GM12878 (cell line): ENCODE results near the gene RAPGEF3. TPM values are rescaled to one million over a fixed set of nuclear protein-coding genes. Genes with fewer than 3 reads are reported as not detected.

Experiments
- ATAC-seq: fragments of 200-7000 bp; cut with Tn5 transposase; 3 replicates; pipeline ENCODE4 v1.9.1; 2020; ENCODE audit warnings: mild to moderate bottlenecking, moderate library complexity
- BruUV-seq: library from RNA; stranded (reverse); fragments of 400-500 nt; replicated peaks from 2 replicates; lab custom pipeline; 2021; lab: Mats Ljungman, UMichigan
- CTCF ChIA-PET: fragments of 300-600 bp; sonication (Branson Sonifier 250); formaldehyde crosslinking; extraction: SDS; loops from one replicate; lab custom pipeline; 2021; ENCODE audit warnings: inconsistent platforms; lab: Yijun Ruan, JAX
- POLR2A ChIA-PET: fragments of 350-600 bp; formaldehyde crosslinking; extraction: SDS; loops from one replicate; lab custom pipeline; 2021; ENCODE audit warnings: inconsistent platforms; lab: Charles Lee
- RAD21 ChIA-PET: fragments of 300-600 bp; sonication (Branson Sonifier 250); formaldehyde crosslinking; loops from one replicate; lab custom pipeline; 2023; ENCODE audit warnings: antibody characterized with exemption; ENCODE audit not compliant: unreplicated experiment; lab: Charles Lee
- SMC1A ChIA-PET: fragments of 300-600 bp; sonication (Branson Sonifier 250); formaldehyde crosslinking; loops from one replicate; lab custom pipeline; 2023; ENCODE audit not compliant: unreplicated experiment, uncharacterized antibody; lab: Charles Lee
- DNase-seq: peaks from one replicate; pipeline ENCODE4 v3.0.0-alpha.2; 2011; ENCODE audit warnings: low read depth, low spot score
- FAIRE-seq: peaks from 3 replicates; lab custom pipeline; 2011; peaks lifted over from hg19 to GRCh38; lab: Jason Lieb, UNC
- H2AFZ ChIP-seq: 2 replicates; pipeline ENCODE4 v1.6.0; 2011; ENCODE audit warnings: low read depth, low read length, control low read depth; ENCODE audit not compliant: control insufficient read depth
- H3K27ac ChIP-seq: 2 replicates; pipeline ENCODE4 v1.5.1; 2011; ENCODE audit warnings: control low read depth; ENCODE audit not compliant: control insufficient read depth, insufficient read depth
- H3K27me3 ChIP-seq, 2 experiments: replicated peaks in 1 of 2; 2 replicates each; pipeline versions ENCODE4 v1.6.0 to v1.6.1; 2011; ENCODE audit warnings: low read length in 1 of 2; ENCODE audit not compliant: control insufficient read depth in 2 of 2, insufficient read depth in 2 of 2
- H3K36me3 ChIP-seq, 2 experiments: 2 replicates each; pipeline ENCODE4 v1.5.1; 2011; ENCODE audit warnings: low read length in 1 of 2; ENCODE audit not compliant: control insufficient read depth in 2 of 2, insufficient read depth in 2 of 2
- H3K4me1 ChIP-seq: 2 replicates; pipeline ENCODE4 v1.6.1; 2011; ENCODE audit warnings: mild to moderate bottlenecking, low read length, moderate library complexity, mixed read lengths; ENCODE audit not compliant: control insufficient read depth, insufficient read depth
- H3K4me2 ChIP-seq: 2 replicates; pipeline ENCODE4 v1.6.0; 2011; ENCODE audit warnings: control low read depth; ENCODE audit not compliant: control insufficient read depth, insufficient read depth
- H3K4me3 ChIP-seq: fragments of 200-600 bp; sonication (generic); 2 replicates; pipeline ENCODE4 v1.5.1; 2016
- H3K79me2 ChIP-seq: 2 replicates; pipeline ENCODE4 v1.6.0; 2011; ENCODE audit warnings: low read length; ENCODE audit not compliant: control insufficient read depth, insufficient read depth
- H3K9ac ChIP-seq: 2 replicates; pipeline ENCODE4 v1.8.0; 2011; ENCODE audit warnings: low read length, control low read depth, mixed read lengths; ENCODE audit not compliant: control insufficient read depth, insufficient read depth
- H3K9me3 ChIP-seq: replicated peaks from 3 replicates; pipeline ENCODE4 v1.5.1; 2011; ENCODE audit warnings: mild to moderate bottlenecking, low read length; ENCODE audit not compliant: control insufficient read depth, insufficient read depth
- H4K20me1 ChIP-seq: 2 replicates; pipeline ENCODE4 v1.6.0; 2011; ENCODE audit not compliant: control insufficient read depth, insufficient read depth
- CBX5 ChIP-seq: sonication (generic); IDR thresholded peaks from 2 replicates; pipeline ENCODE4 v1.6.1; 2016; ENCODE audit warnings: low read depth, moderate library complexity, mild to moderate bottlenecking, inconsistent platforms
- CHD1 ChIP-seq: IDR thresholded peaks from 2 replicates; pipeline ENCODE4 v1.6.1; 2012; ENCODE audit warnings: low read depth, low read length, improper control_type of control experiment
- CREB1 ChIP-seq: IDR thresholded peaks from 2 replicates; pipeline ENCODE4 v1.6.1; 2012; ENCODE audit warnings: low read depth, mild to moderate bottlenecking, inconsistent platforms
- FOXM1 ChIP-seq: IDR thresholded peaks from 2 replicates; pipeline ENCODE4 v1.6.1; 2012; ENCODE audit warnings: low read depth, mild to moderate bottlenecking, inconsistent platforms, low read length, moderate library complexity
- MEF2B ChIP-seq: fragments of 450-650 bp; IDR thresholded peaks from 2 replicates; pipeline ENCODE4 v1.6.1; 2018; ENCODE audit warnings: mild to moderate bottlenecking, moderate library complexity; ENCODE audit not compliant: partially characterized antibody, poor library complexity, severe bottlenecking
- POLR2AphosphoS2 ChIP-seq: IDR thresholded peaks from 2 replicates; pipeline ENCODE4 v1.6.1; 2011; ENCODE audit warnings: low read depth, mild to moderate bottlenecking, low read length, improper control_type of control experiment, moderate library complexity
- RUNX3 ChIP-seq: IDR thresholded peaks from 2 replicates; pipeline ENCODE4 v1.6.1; 2012; ENCODE audit warnings: low read length, inconsistent platforms
- WGBS: methylation state at CpG from one replicate; pipeline ENCODE4 v1.1.6; 2016; ENCODE audit warnings: low lambda C conversion rate; ENCODE audit not compliant: insufficient replicate concordance, insufficient coverage; ENCODE audit errors: missing lambda C conversion rate; 5-methylcytosine and 5-hydroxymethylcytosine counted together
- in situ Hi-C: fragments of 300-500 bp; cut with MboI; formaldehyde crosslinking; loops from 9 replicates; pipeline ENCODE4 v1.14.3; 2018; ENCODE audit warnings: mixed read lengths
- intact Hi-C: fragments of 100-400 bp; cut with micrococcal nuclease; formaldehyde crosslinking; loops from one replicate; pipeline ENCODE4 v1.14.2; 2022; ENCODE audit not compliant: unreplicated experiment
- polyA plus RNA-seq, 11 experiments: library from polyadenylated mRNA; depleted of rRNA in 4 of 11; unstranded in 6 of 11; stranded (reverse) in 5 of 11; fragments of >200 nt; fragmentation: Nextera tagmentation in 4 of 11; fragmentation: Illumina TruSeq in 1 of 11; extraction: Ambion mirVana in 4 of 11; extraction: Trizol in 1 of 11; gene quantifications; 1 replicate in 1 of 11; 2 replicates in 10 of 11; pipeline versions ENCODE4 v1.2.1 to v1.2.3, GENCODE V29; 2011 to 2016; ENCODE audit warnings: inconsistent platforms in 2 of 11, missing spikeins in 2 of 11, low read depth in 1 of 11
- total RNA-seq, 4 experiments: library from RNA; depleted of rRNA in 3 of 4; stranded (reverse); fragments of >200 nt in 3 of 4; fragmentation: Illumina TruSeq in 1 of 4; extraction: Trizol in 1 of 4; gene quantifications; 2 replicates each; pipeline versions ENCODE4 v1.2.1 to v1.2.3, GENCODE V29; 2013 to 2021
- TF ChIP-seq, protein P1 (sequence below): fragments of 150-350 bp; IDR thresholded peaks from 2 replicates; pipeline ENCODE4 v1.6.1; 2016; ENCODE audit warnings: low read depth, low read length
- TF ChIP-seq, protein P2 (sequence below): fragments of 450-650 bp; IDR thresholded peaks from 2 replicates; pipeline ENCODE4 v1.6.1; 2018; ENCODE audit warnings: mild to moderate bottlenecking, low read depth, moderate library complexity; ENCODE audit not compliant: partially characterized antibody

RAPGEF3 gene
- total and polyA plus RNA-seq, 10 of the 15 experiments (the other 5 are each of a cell fraction or from before 2014, with no cell fraction given) = 0.02 to 0.92 (median 0.31) TPM; not detected in 2

DNA sequence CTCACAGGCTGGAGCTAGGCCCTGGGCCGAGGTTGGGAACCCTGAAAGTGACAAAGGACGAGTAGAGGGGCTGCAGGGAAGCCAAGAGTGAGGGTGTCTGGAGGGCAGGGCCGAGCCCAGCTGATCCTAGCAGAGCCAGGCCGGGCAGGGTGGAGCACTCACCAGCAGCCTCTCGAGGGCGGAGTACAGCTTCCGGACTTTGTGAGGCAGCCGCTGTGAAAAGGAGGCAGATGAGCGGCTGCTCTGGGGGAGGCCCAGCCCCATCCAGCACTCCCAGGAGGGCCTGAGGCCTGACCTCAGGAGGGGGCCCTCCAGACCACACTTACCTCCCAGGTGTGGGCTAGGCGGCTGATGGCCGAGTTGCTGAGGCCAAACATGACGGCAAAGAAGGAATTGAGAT, 18.7 kb downstream of the RAPGEF3 start (continued):
- TF ChIP-seq RUNX3 (peak; percentile 70), CREB1 (no peak), CBX5 (no peak), MEF2B (peak; percentile 35)
- TF ChIP-seq, all 136 proteins: peak for 12

DNA sequence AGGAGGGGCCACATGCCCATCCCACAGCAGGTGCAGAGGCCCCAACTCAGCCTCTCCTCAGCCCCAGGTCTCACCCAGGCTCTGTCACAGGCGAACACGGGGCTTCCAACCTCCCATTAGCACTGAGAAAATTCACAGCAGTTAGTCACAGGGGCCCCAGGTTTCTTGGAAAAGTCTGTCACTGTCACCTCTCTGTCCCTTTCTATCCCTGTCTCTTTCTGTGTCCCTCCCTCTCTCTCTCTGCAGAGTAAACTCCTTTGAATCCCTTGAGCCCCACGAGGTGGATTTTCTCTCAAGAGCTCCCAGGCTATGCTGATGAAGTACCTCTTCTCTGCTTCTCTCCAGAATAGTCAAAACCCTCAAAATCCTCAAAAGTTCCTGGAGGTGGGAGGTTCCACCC, 19.4 kb downstream of the RAPGEF3 start:
- H3K4me1 ChIP-seq = peaks cover 25% of the 10 kb centered on the region
- no peaks in the 10 kb centered on the region for H3K27me3 ChIP-seq
- no peak for FAIRE-seq
- 77% methylated on average over 3 of the region's 3 CpGs for WGBS
- no peak overlapping the region for H3K4me3 ChIP-seq
- no peak overlapping the region for H3K27ac ChIP-seq
- TF ChIP-seq, protein P1, sequence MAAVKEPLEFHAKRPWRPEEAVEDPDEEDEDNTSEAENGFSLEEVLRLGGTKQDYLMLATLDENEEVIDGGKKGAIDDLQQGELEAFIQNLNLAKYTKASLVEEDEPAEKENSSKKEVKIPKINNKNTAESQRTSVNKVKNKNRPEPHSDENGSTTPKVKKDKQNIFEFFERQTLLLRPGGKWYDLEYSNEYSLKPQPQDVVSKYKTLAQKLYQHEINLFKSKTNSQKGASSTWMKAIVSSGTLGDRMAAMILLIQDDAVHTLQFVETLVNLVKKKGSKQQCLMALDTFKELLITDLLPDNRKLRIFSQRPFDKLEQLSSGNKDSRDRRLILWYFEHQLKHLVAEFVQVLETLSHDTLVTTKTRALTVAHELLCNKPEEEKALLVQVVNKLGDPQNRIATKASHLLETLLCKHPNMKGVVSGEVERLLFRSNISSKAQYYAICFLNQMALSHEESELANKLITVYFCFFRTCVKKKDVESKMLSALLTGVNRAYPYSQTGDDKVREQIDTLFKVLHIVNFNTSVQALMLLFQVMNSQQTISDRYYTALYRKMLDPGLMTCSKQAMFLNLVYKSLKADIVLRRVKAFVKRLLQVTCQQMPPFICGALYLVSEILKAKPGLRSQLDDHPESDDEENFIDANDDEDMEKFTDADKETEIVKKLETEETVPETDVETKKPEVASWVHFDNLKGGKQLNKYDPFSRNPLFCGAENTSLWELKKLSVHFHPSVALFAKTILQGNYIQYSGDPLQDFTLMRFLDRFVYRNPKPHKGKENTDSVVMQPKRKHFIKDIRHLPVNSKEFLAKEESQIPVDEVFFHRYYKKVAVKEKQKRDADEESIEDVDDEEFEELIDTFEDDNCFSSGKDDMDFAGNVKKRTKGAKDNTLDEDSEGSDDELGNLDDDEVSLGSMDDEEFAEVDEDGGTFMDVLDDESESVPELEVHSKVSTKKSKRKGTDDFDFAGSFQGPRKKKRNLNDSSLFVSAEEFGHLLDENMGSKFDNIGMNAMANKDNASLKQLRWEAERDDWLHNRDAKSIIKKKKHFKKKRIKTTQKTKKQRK = no peak
- TF ChIP-seq FOXM1 (no peak), POLR2AphosphoS2 (no peak), CHD1 (no peak)
- TF ChIP-seq, protein P2, sequence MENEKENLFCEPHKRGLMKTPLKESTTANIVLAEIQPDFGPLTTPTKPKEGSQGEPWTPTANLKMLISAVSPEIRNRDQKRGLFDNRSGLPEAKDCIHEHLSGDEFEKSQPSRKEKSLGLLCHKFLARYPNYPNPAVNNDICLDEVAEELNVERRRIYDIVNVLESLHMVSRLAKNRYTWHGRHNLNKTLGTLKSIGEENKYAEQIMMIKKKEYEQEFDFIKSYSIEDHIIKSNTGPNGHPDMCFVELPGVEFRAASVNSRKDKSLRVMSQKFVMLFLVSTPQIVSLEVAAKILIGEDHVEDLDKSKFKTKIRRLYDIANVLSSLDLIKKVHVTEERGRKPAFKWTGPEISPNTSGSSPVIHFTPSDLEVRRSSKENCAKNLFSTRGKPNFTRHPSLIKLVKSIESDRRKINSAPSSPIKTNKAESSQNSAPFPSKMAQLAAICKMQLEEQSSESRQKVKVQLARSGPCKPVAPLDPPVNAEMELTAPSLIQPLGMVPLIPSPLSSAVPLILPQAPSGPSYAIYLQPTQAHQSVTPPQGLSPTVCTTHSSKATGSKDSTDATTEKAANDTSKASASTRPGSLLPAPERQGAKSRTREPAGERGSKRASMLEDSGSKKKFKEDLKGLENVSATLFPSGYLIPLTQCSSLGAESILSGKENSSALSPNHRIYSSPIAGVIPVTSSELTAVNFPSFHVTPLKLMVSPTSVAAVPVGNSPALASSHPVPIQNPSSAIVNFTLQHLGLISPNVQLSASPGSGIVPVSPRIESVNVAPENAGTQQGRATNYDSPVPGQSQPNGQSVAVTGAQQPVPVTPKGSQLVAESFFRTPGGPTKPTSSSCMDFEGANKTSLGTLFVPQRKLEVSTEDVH = no peak
- ATAC-seq = no peak
- no TSS peak for BruUV-seq
- H3K36me3 ChIP-seq = no peaks in the 10 kb centered on the region
- no peaks in the 10 kb centered on the region for H3K9me3 ChIP-seq
- ChIA-PET CTCF (interaction anchor here (1.4 to 10.4 kb wide), 9 partner anchors 15 to 98 kb away, joined by 5 to 814 read pairs (median 102); partner anchors contain the start of genes ENDOU, RAPGEF3, RPAP3 and SLC48A1), SMC1A (interaction anchor here (2.0 to 10.3 kb wide), 6 partner anchors 14 to 41 kb away, joined by 8 to 277 read pairs (median 134); partner anchors contain the start of genes ENDOU, RAPGEF3 and SLC48A1), POLR2A (interaction anchor here (1.1 to 5.5 kb wide), 3 partner anchors 21 to 29 kb away, joined by 3 to 40 read pairs (median 4); no protein-coding TSS in a partner anchor), RAD21 (interaction anchor here (1.8 to 7.8 kb wide), 7 partner anchors 19 to 101 kb away, joined by 5 to 327 read pairs (median 101); partner anchors contain the start of genes RAPGEF3 and RPAP3)
- intact Hi-C loops = no loop called here
- no peak overlapping the region for H3K4me2 ChIP-seq
- H3K9ac ChIP-seq = no peak overlapping the region
- no peak for DNase-seq
- no peak overlapping the region for H2AFZ ChIP-seq
- H4K20me1 ChIP-seq = no peaks in the 10 kb centered on the region
- in situ Hi-C loops = no loop called here
- no peaks in the 10 kb centered on the region for H3K79me2 ChIP-seq
